Measurements from ENCODE around the gene RAB3IL1.

DNA sequence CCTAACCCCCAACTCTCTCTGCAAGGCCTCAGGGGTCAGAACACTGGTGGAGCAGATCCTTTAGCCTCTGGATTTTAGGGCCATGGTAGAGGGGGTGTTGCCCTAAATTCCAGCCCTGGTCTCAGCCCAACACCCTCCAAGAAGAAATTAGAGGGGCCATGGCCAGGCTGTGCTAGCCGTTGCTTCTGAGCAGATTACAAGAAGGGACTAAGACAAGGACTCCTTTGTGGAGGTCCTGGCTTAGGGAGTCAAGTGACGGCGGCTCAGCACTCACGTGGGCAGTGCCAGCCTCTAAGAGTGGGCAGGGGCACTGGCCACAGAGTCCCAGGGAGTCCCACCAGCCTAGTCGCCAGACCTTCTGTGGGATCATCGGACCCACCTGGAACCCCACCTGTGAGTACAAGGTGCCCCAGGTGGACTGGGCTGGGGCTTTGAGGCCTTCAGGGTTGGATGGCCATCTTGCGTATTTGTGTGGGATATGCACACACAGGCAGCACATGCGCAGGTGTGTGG, 32.7 kb upstream of the RAB3IL1 start, which contains the start of gene BEST1:
- TF ChIP-seq, protein P1, sequence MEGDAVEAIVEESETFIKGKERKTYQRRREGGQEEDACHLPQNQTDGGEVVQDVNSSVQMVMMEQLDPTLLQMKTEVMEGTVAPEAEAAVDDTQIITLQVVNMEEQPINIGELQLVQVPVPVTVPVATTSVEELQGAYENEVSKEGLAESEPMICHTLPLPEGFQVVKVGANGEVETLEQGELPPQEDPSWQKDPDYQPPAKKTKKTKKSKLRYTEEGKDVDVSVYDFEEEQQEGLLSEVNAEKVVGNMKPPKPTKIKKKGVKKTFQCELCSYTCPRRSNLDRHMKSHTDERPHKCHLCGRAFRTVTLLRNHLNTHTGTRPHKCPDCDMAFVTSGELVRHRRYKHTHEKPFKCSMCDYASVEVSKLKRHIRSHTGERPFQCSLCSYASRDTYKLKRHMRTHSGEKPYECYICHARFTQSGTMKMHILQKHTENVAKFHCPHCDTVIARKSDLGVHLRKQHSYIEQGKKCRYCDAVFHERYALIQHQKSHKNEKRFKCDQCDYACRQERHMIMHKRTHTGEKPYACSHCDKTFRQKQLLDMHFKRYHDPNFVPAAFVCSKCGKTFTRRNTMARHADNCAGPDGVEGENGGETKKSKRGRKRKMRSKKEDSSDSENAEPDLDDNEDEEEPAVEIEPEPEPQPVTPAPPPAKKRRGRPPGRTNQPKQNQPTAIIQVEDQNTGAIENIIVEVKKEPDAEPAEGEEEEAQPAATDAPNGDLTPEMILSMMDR (IDR thresholded peaks at IDR 0.05), result no peak
- TF ChIP-seq POLR2A (IDR thresholded peaks at IDR 0.05), result no peak
